ENCODE data around the gene SFXN4. TPM values are rescaled to one million over a fixed set of nuclear protein-coding genes. Genes with fewer than 3 reads are reported as not detected.

Gene SFXN4
- total and polyA plus RNA-seq, 2 of the 13 experiments (the other 11 are each of a cell fraction or from before 2014, with no cell fraction given) = 47.7 to 64.9 TPM

DNA sequence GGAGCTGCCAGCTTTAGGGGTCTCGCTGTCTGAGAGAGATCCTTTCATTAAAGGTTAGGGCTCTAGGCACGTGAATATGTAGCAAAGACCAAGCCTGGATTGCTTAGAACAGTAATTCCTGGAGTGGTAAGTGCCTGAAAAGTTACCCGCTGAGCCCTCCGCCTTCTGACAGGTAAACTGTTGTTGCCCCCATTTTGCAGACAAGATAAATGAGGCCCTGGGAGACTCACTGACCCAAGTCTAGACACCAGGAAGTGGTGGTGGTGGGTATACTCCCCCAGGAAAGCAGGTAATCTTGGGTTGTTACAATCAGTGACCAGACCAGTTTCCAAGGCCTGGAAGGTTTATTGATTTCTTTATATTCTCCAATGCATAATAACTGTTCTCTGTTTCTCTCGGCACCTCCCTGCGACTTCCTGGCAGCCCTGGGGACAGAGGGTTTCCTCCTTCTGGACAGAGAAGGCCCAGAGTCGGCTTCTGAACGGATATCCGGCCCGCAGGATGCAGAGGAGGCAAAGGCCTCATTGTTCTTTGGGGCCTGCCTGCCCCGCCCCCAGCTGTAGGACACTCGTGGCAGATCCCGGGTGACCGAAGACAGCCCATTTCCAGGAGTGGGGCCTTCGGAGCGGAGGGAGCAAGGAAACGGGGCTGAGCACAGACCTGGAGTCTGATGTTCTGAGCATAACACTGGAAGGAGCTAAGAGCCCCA lies 40.5 kb upstream of the SFXN4 start (continued):
- TF ChIP-seq PAXIP1 (CRISPR knock-in tag; conservative IDR thresholded peaks at IDR 0.05) = peak; percentile 55
- TF ChIP-seq NFYC (CRISPR knock-in tag; IDR thresholded peaks at IDR 0.05) = no peak
- TF ChIP-seq ZBTB42 (CRISPR knock-in tag; IDR thresholded peaks at IDR 0.05) = peak; percentile 71; the same call in 1 of the 2 replicates
- TF ChIP-seq ZNF788 (CRISPR knock-in tag; IDR thresholded peaks at IDR 0.05; ENCODE audit: borderline replicate concordance) = peak; percentile 21; the same call in 1 of the 2 replicates
- TF ChIP-seq ZNF772 (CRISPR knock-in tag; IDR thresholded peaks at IDR 0.05) = peak; percentile 80; the same call in 1 of the 2 replicates
- TF ChIP-seq SAFB2 (CRISPR knock-in tag; IDR thresholded peaks at IDR 0.05; ENCODE audit: borderline replicate concordance, low read depth) = no peak; the same call in 1 of the 2 replicates
- peak; percentile 20; the same call in 1 of the 2 replicates for TF ChIP-seq ZFP90 (CRISPR knock-in tag; IDR thresholded peaks at IDR 0.05; ENCODE audit: borderline replicate concordance)
- TF ChIP-seq ZC3H4 (CRISPR knock-in tag; IDR thresholded peaks at IDR 0.05; ENCODE audit: borderline replicate concordance) = no peak
- TF ChIP-seq ELF4 (CRISPR knock-in tag; IDR thresholded peaks at IDR 0.05; ENCODE audit: borderline replicate concordance) = peak; percentile 64; the same call in 1 of the 2 replicates
- peak; percentile 79 for TF ChIP-seq THAP11 (CRISPR knock-in tag; IDR thresholded peaks at IDR 0.05)
- no peak for TF ChIP-seq NR3C1 (CRISPR knock-in tag; IDR thresholded peaks at IDR 0.05)
- TF ChIP-seq HOXA7 (CRISPR knock-in tag; IDR thresholded peaks at IDR 0.05) = no peak
- no peak for TF ChIP-seq HMGA1 (CRISPR knock-in tag; conservative IDR thresholded peaks at IDR 0.05)
- peak; percentile 85; the same call in 1 of the 2 replicates for TF ChIP-seq THAP9 (CRISPR knock-in tag; IDR thresholded peaks at IDR 0.05; ENCODE audit: borderline replicate concordance)
- 0 out of 2 replicates have a peak, but pooled peaks have one; percentile 6 for TF ChIP-seq TARDBP (CRISPR knock-in tag; IDR thresholded peaks at IDR 0.05)
- TF ChIP-seq, protein P1, sequence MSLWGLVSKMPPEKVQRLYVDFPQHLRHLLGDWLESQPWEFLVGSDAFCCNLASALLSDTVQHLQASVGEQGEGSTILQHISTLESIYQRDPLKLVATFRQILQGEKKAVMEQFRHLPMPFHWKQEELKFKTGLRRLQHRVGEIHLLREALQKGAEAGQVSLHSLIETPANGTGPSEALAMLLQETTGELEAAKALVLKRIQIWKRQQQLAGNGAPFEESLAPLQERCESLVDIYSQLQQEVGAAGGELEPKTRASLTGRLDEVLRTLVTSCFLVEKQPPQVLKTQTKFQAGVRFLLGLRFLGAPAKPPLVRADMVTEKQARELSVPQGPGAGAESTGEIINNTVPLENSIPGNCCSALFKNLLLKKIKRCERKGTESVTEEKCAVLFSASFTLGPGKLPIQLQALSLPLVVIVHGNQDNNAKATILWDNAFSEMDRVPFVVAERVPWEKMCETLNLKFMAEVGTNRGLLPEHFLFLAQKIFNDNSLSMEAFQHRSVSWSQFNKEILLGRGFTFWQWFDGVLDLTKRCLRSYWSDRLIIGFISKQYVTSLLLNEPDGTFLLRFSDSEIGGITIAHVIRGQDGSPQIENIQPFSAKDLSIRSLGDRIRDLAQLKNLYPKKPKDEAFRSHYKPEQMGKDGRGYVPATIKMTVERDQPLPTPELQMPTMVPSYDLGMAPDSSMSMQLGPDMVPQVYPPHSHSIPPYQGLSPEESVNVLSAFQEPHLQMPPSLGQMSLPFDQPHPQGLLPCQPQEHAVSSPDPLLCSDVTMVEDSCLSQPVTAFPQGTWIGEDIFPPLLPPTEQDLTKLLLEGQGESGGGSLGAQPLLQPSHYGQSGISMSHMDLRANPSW (CRISPR knock-in tag; IDR thresholded peaks at IDR 0.05; ENCODE audit: borderline replicate concordance) = 0 out of 2 replicates have a peak, but pooled peaks have one; percentile 35
- no peak for TF ChIP-seq CSRNP2 (CRISPR knock-in tag; conservative IDR thresholded peaks at IDR 0.05; ENCODE audit: low read depth)
- TF ChIP-seq TGIF2 (CRISPR knock-in tag; IDR thresholded peaks at IDR 0.05) = 0 out of 2 replicates have a peak, but pooled peaks have one; percentile 41
